WTC11 (cell line): ENCODE measurements around the gene NADK2.
"Not testable (repeated sequence)": the region's sequence is repeated elsewhere in the genome, so short reads cannot be mapped to it uniquely, and the experiment has no call there.

Experiments
- ATF1 ChIP-seq: sonication (generic); formaldehyde crosslinking; IDR thresholded peaks from 2 replicates; pipeline ENCODE4 v1.8.1; 2023; ENCODE audit warnings: mild to moderate bottlenecking, moderate library complexity, missing genetic modification reagents
- TF ChIP-seq, protein P1 (sequence below): fragments of 250-450 bp; sonication (Bioruptor Pico); IDR thresholded peaks from 2 replicates; pipeline ENCODE4 v2.1.2; 2022; ENCODE audit warnings: mild to moderate bottlenecking, moderate library complexity
- TF ChIP-seq, protein P2 (sequence below): fragments of 200-600 bp; IDR thresholded peaks from 2 replicates; pipeline ENCODE4 v1.8.0; 2022; ENCODE audit warnings: antibody characterized with exemption
- TF ChIP-seq, protein P3 (sequence below): fragments of 250-450 bp; sonication (Bioruptor Pico); IDR thresholded peaks from 2 replicates; pipeline ENCODE4 v1.9.0; 2021; ENCODE audit warnings: mild to moderate bottlenecking
- TF ChIP-seq, protein P4 (sequence below): sonication (generic); formaldehyde crosslinking; IDR thresholded peaks from 2 replicates; pipeline ENCODE4 v1.8.0; 2022; ENCODE audit warnings: missing genetic modification reagents
- TF ChIP-seq, protein P5 (sequence below): sonication (generic); formaldehyde crosslinking; IDR thresholded peaks from 2 replicates; pipeline ENCODE4 v1.8.0; 2023; ENCODE audit warnings: mild to moderate bottlenecking, missing genetic modification reagents

DNA sequence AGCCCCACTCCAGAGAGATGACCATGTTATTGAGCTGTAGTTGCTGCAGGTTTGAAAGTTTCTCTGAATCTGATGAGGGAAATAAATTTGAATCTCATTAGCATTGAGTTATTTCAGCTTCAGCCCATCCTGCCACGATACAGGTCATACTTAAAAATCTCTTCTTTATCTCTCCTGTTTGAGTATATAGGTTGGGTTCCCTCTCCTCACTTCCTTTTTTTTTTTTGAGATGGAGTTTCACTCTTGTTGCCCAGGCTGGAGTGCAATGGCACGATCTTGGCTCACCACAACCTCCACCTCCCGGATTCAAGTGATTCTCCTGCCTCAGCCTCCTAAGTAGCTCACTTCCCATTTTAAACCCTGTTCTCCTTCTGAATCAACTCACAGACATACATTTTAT, 42.0 kb upstream of the NADK2 start:
- TF ChIP-seq, protein P1, sequence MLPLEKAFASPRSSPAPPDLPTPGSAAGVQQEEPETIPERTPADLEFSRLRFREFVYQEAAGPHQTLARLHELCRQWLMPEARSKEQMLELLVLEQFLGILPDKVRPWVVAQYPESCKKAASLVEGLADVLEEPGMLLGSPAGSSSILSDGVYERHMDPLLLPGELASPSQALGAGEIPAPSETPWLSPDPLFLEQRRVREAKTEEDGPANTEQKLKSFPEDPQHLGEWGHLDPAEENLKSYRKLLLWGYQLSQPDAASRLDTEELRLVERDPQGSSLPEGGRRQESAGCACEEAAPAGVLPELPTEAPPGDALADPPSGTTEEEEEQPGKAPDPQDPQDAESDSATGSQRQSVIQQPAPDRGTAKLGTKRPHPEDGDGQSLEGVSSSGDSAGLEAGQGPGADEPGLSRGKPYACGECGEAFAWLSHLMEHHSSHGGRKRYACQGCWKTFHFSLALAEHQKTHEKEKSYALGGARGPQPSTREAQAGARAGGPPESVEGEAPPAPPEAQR (CRISPR knock-in tag) = not testable (repeated sequence)
- TF ChIP-seq, protein P2, sequence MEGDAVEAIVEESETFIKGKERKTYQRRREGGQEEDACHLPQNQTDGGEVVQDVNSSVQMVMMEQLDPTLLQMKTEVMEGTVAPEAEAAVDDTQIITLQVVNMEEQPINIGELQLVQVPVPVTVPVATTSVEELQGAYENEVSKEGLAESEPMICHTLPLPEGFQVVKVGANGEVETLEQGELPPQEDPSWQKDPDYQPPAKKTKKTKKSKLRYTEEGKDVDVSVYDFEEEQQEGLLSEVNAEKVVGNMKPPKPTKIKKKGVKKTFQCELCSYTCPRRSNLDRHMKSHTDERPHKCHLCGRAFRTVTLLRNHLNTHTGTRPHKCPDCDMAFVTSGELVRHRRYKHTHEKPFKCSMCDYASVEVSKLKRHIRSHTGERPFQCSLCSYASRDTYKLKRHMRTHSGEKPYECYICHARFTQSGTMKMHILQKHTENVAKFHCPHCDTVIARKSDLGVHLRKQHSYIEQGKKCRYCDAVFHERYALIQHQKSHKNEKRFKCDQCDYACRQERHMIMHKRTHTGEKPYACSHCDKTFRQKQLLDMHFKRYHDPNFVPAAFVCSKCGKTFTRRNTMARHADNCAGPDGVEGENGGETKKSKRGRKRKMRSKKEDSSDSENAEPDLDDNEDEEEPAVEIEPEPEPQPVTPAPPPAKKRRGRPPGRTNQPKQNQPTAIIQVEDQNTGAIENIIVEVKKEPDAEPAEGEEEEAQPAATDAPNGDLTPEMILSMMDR = not testable (repeated sequence)
- not testable (repeated sequence) for TF ChIP-seq ATF1 (CRISPR knock-in tag)
- TF ChIP-seq, protein P3, sequence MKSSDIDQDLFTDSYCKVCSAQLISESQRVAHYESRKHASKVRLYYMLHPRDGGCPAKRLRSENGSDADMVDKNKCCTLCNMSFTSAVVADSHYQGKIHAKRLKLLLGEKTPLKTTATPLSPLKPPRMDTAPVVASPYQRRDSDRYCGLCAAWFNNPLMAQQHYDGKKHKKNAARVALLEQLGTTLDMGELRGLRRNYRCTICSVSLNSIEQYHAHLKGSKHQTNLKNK = not testable (repeated sequence)
- TF ChIP-seq, protein P4, sequence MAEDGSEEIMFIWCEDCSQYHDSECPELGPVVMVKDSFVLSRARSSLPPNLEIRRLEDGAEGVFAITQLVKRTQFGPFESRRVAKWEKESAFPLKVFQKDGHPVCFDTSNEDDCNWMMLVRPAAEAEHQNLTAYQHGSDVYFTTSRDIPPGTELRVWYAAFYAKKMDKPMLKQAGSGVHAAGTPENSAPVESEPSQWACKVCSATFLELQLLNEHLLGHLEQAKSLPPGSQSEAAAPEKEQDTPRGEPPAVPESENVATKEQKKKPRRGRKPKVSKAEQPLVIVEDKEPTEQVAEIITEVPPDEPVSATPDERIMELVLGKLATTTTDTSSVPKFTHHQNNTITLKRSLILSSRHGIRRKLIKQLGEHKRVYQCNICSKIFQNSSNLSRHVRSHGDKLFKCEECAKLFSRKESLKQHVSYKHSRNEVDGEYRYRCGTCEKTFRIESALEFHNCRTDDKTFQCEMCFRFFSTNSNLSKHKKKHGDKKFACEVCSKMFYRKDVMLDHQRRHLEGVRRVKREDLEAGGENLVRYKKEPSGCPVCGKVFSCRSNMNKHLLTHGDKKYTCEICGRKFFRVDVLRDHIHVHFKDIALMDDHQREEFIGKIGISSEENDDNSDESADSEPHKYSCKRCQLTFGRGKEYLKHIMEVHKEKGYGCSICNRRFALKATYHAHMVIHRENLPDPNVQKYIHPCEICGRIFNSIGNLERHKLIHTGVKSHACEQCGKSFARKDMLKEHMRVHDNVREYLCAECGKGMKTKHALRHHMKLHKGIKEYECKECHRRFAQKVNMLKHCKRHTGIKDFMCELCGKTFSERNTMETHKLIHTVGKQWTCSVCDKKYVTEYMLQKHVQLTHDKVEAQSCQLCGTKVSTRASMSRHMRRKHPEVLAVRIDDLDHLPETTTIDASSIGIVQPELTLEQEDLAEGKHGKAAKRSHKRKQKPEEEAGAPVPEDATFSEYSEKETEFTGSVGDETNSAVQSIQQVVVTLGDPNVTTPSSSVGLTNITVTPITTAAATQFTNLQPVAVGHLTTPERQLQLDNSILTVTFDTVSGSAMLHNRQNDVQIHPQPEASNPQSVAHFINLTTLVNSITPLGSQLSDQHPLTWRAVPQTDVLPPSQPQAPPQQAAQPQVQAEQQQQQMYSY (CRISPR knock-in tag) = not testable (repeated sequence)
- TF ChIP-seq, protein P5, sequence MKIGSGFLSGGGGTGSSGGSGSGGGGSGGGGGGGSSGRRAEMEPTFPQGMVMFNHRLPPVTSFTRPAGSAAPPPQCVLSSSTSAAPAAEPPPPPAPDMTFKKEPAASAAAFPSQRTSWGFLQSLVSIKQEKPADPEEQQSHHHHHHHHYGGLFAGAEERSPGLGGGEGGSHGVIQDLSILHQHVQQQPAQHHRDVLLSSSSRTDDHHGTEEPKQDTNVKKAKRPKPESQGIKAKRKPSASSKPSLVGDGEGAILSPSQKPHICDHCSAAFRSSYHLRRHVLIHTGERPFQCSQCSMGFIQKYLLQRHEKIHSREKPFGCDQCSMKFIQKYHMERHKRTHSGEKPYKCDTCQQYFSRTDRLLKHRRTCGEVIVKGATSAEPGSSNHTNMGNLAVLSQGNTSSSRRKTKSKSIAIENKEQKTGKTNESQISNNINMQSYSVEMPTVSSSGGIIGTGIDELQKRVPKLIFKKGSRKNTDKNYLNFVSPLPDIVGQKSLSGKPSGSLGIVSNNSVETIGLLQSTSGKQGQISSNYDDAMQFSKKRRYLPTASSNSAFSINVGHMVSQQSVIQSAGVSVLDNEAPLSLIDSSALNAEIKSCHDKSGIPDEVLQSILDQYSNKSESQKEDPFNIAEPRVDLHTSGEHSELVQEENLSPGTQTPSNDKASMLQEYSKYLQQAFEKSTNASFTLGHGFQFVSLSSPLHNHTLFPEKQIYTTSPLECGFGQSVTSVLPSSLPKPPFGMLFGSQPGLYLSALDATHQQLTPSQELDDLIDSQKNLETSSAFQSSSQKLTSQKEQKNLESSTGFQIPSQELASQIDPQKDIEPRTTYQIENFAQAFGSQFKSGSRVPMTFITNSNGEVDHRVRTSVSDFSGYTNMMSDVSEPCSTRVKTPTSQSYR (CRISPR knock-in tag) = not testable (repeated sequence)
